ENCODE results near the gene NSL1.

DNA sequence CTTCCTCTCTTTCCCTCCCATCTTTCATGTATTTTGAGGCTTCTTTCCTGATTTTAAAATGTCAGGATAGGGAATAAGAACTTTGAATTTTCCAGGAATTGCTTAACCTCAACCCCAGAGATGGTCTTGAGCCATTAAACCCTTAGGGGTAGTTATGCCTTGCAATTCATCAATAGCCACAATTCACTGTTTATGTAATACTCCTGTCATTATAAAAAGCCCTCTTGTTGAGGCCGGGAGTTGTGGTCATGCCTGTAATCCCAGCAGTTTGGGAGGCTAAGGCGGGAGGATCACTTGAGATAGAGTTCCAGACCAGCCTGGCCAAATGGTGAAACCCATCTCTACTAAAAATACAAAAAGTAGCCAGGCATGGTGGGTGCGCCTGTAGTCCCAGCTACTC is 31.4 kb upstream of the NSL1 start:
- TF ChIP-seq, protein P1, sequence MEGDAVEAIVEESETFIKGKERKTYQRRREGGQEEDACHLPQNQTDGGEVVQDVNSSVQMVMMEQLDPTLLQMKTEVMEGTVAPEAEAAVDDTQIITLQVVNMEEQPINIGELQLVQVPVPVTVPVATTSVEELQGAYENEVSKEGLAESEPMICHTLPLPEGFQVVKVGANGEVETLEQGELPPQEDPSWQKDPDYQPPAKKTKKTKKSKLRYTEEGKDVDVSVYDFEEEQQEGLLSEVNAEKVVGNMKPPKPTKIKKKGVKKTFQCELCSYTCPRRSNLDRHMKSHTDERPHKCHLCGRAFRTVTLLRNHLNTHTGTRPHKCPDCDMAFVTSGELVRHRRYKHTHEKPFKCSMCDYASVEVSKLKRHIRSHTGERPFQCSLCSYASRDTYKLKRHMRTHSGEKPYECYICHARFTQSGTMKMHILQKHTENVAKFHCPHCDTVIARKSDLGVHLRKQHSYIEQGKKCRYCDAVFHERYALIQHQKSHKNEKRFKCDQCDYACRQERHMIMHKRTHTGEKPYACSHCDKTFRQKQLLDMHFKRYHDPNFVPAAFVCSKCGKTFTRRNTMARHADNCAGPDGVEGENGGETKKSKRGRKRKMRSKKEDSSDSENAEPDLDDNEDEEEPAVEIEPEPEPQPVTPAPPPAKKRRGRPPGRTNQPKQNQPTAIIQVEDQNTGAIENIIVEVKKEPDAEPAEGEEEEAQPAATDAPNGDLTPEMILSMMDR (IDR thresholded peaks at IDR 0.05; ENCODE audit: insufficient read depth, low read length, poor library complexity, severe bottlenecking): no peak
- no peak for TF ChIP-seq EZH2phosphoT487 (conservative IDR thresholded peaks at IDR 0.05; ENCODE audit: low read length)

All from SU-DHL-6 (cell line).